Dedifferentiated amniotic fluid mesenchymal stem cell (primary cell): ENCODE results near the gene SOAT2.

Experiments used
- DNase-seq: peaks from one replicate; pipeline ENCODE4 v3.0.0-alpha.2; 2016; ENCODE audit errors: extremely low spot score

Gene SOAT2, protein sequence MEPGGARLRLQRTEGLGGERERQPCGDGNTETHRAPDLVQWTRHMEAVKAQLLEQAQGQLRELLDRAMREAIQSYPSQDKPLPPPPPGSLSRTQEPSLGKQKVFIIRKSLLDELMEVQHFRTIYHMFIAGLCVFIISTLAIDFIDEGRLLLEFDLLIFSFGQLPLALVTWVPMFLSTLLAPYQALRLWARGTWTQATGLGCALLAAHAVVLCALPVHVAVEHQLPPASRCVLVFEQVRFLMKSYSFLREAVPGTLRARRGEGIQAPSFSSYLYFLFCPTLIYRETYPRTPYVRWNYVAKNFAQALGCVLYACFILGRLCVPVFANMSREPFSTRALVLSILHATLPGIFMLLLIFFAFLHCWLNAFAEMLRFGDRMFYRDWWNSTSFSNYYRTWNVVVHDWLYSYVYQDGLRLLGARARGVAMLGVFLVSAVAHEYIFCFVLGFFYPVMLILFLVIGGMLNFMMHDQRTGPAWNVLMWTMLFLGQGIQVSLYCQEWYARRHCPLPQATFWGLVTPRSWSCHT

DNA sequence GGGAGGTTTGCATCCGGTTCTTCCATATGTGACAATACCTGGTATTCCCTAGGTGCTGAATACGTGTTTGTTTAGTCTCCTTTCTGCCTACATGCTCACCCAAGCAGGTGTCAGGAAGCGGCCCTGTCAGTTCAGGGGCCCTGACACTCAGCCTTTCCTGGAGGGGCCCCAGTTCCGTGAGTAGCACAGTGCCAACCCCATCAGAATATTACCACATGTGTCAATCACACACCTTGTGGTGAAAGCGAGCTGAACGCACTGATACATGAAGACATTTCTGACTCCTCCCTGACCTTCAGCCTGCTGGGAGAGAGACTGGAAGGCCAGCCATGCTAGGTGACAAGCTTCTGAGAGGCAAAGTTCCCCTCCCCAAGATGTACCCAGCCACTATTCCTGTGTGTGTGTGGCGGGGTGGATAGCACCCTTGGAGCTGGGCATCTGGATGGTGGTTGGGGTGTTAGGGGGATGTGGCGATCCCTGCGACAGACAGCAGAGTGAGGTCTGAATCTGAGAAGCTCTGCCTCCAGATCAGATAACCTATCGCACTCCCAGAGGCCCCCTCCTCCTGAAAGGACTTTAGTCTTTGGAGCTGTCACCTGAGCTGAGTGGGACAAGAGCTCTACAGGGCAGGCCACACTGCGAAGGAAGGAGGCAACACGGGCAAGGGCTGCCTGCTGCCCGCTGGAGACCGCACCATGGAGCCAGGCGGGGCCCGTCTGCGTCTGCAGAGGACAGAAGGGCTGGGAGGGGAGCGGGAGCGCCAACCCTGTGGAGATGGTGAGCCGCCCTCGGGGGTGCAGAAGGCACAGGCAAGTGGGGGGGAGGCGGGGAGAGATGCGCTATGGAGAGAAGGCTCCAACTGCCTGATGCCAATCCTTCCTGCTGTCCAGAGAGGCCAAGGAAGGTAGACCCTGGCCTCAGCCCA is at the start of gene SOAT2:
Gene SOAT2 (plus strand): TSS at position 604 of the 925 bp plus-strand sequence. CDS start 92 bp downstream, at position 696.
- no peak for DNase-seq

DNA sequence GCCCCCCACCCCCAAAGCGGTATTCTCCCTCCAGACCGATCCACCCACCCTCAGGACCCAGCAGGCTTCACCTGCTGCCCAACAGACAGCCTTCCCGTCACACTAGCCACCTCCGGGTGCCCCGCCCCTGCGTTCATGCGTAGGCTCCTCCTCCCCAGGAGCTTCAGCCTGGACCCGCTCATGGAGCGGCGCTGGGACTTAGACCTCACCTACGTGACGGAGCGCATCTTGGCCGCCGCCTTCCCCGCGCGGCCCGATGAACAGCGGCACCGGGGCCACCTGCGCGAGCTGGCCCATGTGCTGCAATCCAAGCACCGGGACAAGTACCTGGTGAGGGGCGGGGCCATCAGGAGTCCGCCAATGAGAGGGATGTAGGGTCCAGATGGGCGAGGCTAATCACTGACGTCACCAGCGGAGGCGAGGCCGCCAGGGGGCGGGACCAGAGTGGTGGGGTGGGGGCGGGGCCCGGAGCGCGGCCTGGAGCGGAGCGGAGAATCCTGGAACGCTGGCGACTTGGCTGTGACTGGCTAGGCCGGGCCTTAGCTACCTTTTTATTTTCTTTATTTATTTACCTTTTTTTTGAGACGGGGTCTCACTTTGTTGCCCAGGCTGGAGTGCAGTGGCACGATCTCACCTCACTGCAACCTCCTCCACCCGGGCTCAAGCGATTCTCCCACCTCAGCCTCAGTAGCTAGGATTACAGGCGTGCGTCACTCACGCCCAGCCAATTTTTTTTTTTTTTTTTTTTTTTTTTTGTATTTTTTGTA is 49.0 kb upstream of the SOAT2 start:
- no peak for DNase-seq

DNA sequence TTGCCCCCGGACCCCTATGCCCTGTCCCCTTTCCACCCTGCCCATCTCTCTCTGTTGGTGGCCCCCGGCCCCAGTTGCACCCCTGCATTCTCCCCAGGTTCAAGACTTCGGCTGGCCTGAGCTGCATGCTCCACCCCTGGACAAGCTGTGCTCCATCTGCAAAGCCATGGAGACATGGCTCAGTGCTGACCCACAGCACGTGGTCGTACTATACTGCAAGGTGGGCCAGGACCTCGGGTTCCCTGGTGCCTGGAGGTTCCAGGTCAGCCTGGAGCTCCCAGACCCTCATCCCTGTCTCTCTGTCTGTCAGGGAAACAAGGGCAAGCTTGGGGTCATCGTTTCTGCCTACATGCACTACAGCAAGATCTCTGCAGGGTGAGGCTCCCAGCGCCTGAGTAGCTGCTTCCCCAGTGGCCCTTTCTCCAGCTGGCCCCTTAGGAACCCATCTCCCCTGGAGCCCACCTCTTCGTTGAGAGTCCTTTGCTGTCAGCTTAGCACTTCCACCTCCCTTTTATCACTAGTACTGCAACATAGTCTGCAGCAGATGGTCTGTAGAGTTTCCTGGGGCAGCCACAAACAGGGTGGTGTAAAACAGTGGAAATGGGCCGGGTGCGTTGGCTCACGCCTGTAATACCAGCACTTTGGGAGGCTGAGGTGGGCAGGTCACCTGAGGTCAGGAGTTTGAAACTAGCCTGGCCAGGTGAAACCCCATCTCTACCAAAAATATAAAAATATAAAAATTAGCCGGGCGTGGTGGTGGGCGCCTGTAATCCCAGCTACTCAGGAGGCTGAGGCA is 47.6 kb upstream of the SOAT2 start:
- no peak for DNase-seq

DNA sequence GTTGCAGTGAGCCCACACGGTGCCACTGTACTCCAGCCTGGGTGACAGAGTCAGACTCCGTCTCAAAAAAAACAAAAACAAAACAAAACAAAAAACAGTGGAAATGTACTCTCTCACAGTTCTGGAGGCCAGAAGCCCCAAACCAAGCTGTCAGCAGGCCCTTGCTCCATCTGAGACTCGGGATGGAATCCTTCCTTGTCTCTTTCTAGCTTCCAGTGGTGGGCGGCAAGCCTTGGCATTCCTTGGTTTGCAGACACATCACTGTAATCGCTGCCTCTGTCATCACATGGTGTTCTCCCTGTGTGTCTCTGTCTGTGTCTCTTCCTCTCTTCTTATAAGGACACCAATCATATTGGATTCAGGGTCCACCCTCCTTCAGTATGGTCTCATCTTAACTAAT is 47.0 kb upstream of the SOAT2 start:
- DNase-seq = no peak

DNA sequence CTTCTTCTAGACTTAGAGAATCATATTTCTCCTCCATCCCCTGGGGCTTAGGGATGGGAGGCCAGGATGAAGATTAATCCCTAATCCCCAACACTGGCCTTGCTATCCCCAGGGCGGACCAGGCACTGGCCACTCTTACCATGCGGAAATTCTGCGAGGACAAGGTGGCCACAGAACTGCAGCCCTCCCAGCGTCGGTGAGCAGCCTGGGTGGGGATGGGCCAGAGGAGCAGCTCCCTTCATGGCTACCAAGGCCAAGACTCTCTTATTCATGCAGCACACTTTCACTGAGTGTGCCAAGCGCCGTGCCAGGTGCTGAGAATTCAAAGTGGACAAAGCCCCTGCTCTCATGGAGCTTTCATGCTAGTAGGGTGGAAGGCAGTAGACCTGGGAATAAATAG is 46.4 kb upstream of the SOAT2 start:
- DNase-seq = no peak

GRCh38 chr12:53057816-53058500 is 45.3 kb upstream of the SOAT2 start:
- DNase-seq = no peak

DNA sequence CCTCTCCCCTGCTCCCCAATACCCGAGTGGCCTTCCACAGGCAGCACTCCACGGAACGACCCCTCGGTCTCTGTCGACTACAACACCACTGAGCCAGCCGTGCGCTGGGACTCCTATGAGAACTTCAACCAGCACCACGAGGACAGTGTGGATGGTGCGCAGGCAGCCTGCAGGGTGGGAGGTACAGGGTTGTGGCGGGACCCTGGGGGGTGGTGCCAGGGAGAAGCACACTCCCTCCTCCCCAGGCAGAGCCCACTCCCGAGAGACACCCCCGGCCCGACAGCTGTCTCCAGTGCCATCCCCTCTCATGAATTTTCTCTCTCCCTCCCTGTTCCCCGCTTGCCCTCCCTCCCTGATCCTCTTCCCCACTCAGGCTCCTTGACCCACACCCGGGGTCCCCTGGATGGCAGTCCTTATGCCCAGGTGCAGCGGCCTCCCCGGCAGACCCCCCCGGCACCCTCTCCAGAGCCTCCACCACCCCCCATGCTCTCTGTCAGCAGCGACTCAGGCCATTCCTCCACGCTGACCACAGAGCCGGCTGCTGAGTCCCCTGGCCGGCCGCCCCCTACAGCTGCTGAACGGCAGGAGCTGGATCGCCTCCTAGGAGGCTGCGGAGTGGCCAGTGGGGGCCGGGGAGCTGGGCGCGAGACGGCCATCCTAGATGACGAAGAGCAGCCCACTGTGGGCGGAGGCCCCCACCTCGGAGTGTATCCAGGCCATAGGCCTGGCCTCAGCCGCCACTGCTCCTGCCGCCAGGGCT is 44.4 kb upstream of the SOAT2 start:
- no peak for DNase-seq

- DNase-seq = no peak
Observed at GRCh38 chr12:53059434-53060063, 43.7 kb upstream of the SOAT2 start.

GRCh38 chr12:53060064-53060720 is 43.1 kb upstream of the SOAT2 start:
- no peak for DNase-seq

GRCh38 chr12:53060721-53061276 is 42.5 kb upstream of the SOAT2 start:
- no peak for DNase-seq

DNA sequence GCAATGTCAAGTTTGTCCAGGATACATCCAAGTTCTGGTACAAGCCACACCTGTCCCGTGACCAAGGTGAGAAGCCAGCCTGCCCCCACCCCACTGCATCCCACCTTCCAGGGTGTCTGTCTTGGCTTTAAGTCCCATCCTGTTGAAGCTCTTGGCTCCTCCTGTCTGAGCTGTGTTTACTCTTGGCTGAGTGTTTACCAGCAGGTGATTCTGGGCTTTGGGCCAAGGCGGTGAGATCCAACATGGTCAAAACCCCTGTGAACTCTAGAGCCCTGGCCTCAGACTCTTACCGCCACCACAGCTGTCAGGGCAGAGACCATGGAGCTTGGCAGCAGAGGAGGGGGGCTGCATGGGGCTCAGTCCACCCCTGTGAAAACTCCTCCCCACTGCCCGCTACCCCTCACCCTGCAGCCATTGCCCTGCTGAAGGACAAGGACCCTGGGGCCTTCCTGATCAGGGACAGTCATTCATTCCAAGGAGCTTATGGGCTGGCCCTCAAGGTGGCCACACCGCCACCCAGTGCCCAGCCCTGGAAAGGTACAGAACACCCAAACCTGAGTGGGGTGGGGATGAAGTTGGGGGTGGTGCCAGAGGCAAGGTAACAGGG is 41.8 kb upstream of the SOAT2 start:
- DNase-seq = no peak

- DNase-seq = no peak
Observed at GRCh38 chr12:53062011-53062961, 41.0 kb upstream of the SOAT2 start.

- no peak for DNase-seq
Observed at GRCh38 chr12:53062977-53063707, 40.1 kb upstream of the SOAT2 start.

DNA sequence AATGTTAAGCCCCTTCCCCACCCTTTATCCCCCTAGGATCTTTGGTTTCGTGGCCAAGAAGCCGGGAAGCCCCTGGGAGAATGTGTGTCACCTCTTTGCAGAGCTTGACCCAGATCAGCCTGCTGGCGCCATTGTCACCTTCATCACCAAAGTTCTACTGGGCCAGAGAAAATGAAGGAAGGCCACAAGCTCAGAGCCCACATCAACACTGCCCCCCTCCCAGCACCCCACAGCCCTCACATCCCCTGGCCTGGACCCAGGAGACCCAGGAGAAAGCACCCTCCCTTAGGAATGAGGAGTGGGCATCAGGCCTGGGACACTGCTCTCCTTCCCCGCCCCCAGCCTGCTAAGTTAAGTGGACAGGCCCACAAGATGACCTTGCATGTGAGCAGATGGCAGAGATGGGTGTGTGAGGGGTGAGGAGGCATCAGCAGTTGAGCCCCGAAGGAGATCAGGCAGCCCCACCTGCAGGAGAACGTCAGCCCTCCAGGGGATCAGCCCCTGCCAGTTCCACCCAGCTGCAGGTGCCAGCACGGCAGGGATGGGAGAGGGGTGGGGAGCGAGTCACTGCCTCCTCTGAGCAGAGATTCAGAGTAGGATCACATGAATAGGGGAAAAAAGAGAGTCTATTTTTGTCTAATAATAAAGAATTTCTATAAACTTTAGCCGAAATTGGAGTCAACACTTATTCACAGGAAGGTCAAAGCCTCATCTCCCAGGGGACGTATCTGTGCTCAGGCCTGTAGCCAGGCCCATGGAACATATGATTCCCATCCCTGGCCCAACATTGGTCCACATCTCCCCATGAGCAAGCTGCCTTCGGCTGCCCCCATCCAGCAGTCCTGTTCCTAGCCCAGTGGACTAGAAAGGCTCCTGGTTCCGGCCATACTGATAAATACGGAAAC is 39.3 kb upstream of the SOAT2 start:
- no peak for DNase-seq
